ENCODE results near the gene ZNF827.

The ZNF827 gene

DNA sequence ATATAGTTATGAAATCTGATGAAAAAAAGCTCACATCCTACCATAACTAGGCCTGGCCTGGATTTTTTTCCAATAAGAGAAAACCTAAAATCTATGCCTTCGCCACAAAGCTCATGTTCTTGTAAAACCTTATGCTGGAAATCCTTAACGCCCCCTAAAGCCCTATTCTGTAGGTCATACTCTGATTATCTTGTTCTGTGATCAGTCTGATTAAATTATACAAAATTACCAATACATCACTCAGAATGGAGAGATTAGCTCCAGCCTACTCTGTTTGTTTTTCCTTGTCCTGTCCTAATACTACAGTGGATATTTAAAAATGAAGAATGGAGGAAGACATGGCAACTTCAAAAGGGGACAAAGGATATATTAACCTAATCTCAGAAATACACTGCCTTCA lies 7.2 kb downstream of the ZNF827 start:
- no peak for DNase-seq

DNA sequence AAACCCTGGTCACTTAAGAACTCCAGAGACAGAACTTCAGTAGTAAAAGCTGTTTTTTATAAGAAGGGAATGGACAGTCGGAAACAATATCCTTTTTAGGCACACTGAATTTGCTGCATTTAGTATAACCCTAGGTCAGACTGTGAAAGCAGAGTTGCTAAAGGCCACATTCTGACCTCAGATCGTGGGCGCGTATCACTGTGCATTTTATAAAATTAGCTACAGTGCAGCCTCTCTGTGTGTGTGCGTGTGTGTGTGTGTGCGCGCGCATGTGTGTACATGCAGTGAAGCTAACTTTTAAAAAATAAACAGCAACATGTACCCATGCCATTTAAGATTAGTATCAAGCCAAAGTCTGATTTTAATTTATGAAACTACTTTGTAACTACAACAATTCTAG lies 8.0 kb downstream of the ZNF827 start:
- no peak for DNase-seq

DNA sequence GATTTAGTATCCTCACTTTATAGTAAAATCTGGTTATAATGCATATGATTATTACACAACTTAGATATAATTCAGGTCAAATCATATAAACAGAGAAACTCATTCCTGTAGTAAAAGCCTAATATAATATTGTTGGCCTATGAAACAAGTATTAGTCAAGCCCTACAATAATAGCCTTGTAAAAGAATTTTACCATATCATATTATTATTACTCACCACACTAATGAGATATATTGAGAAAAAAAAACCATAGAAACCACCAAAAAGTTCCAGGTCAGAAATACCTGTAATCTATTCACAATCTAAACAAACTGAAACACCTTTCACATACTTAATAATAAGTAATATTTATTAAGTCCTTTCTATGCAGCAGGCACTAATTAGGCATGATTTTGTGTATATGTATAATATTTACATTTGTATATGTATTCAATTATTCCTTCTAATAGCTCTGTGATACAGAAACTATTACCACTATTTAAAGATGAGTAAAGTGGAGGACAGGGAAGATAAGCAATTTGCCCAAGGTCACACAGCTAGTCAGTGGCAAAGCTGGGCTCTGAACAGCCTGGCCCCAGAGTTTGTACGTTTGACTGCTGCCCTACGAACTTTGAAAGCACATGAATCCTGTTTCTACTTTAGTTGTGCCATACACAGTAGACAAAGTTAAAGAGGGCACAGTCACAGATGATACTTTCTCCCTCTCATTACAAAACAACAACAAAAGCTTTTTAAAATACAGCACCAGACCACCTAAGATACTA lies 9.0 kb downstream of the ZNF827 start:
- no peak for DNase-seq

DNA sequence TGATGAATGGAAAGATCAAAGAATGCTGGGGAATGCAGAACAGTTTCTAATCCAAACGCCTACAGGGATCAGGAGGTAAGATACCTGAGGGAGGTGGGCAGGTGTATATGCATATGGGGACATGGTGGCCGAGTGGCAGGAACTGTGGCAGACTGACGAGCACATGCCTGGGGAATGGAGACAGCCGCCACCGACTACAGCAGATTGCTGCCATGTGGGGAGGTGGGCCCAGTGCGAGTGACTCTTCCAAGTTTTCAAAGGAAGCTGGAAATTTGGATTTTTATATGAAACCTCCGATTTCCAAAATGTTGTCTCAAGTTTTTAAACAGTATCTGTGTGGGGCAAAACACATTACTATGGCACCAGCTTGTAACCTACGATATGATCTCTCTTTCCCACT lies 9.9 kb downstream of the ZNF827 start:
- DNase-seq, result no peak

DNA sequence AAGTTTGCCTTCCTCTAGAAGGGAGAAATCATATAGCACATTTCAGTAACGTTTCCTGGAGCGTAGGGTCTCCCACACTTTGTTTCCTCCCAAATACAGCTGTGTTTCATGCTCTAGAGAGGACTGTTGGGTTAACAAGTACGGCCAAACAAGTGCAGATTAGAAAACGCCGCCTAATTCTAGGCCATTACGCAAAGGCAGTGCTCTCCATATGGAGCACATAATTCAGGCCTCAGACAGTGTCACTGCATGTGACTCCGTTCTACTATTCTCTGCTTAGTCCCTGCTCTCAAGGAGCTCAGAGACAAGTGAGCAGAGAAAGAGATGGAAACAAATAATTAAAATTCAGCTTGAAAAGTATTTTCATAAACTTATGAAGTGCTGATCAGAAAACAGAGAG lies 11.6 kb downstream of the ZNF827 start:
- no peak for DNase-seq

DNA sequence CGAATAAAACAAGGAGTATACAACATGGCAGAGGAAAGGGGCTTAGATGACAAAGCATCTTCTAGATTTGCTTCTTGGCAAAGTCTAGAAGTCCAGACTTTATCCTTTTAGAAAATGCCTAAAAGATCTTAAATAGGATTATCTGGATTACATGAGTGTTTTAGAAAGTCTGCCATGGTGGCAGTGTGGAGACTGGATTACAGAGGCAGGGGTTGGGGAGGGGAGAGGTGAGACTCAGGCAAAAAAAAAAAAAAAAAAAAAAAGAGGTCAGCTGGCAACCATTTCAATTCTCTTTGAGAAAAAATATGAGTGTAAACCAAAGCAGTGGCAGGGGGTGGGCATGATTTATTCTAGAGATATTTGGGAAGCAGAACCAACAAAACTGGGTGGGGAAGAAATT lies 17.4 kb downstream of the ZNF827 start:
- DNase-seq, result no peak

DNA sequence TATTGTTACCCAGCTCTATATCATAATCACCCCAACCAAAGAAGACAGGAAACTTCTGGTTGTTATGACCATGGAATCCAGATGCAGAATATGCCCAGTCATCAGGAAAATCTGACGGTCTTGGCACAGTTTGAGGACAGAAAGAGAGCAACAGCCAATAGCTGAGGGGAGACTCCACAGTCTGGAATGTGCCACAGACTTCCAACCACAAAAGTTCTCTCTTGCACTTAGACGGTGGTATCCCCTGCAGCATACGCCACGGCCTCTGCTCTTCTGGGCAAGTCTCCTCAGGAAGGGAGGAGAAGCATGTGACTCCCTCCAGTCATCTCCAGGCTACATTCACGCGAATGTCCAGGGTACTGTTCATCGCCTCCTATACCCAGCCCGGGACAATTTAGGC lies 18.4 kb downstream of the ZNF827 start:
- DNase-seq, result no peak

DNA sequence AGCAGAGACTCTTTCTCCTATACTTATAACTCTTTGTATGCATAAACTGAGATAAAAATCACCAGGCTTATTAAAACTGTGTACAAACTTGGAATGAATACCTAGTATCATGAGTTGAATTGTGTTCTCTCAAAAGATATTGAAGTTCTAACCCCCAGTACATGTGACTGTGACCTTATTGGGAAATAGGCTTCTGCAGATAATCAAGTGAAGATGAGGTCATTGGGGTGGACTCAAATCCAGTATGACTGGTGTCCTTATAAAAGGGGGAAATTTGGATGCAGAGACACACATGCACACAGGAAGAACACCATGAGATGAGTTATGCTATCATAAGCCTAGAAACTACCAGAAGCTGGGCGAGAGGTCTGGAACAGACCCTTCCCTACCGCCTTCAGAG lies 26.2 kb downstream of the ZNF827 start:
- no peak for DNase-seq

DNA sequence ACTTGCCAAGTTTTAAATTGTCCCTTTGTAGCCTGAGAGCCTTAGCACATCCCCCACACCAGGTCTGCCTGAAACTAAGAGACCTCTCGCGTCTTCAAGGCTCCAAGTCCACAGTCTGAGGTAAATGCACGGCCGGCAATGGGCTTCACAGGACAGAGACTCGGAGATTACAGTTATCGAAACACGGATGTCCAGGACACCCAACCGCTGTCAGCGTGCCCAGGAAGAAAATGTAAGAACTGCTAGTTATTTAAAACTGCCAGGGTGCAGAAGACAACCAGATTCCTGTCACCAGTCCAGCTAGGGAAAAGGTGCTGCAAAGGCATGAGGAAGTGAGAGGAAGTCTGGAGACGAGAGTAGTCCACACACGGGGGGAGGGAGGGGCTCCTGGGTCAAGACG lies 28.9 kb downstream of the ZNF827 start:
- no peak for DNase-seq

DNA sequence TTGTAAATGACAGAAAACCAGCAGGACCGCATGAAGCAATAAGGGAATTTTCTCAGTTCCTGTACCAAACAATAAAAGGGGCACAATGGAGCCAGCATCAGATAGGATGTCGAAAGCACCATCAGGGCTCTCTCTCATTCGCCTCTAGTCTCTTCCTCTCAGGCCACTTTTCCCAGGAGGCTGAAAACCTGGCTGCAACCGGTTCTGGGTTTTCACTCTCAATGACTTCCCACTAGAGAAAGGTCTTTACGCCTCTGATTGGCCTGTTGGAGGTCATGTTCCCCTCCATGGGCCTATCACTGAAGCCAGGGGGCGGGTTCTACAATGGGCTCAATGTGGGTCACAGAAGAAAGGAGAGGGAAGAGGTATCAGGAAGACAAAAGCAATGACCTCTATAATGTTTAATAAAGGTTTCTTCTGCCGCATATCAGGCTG lies 29.3 kb downstream of the ZNF827 start:
- peak; percentile 6 for DNase-seq

DNA sequence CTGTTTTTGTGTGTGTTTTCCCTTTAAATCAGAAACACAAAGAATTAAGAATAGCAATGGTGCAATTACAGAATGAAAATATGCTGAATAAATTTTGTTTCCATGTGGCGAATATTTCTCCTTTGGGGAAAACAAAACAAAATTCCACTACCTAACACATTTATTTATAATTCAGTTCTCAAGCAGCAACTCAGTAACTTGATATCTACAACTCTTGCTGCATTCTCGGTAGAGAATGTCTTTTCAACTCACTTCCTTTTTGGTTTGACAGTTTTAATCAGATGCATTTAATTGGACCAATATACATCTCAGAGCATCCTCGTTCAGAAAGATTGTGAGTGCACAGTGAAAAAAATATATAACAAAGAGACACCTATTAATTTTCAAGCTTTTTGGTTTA lies 30.8 kb downstream of the ZNF827 start:
- DNase-seq, result no peak

DNA sequence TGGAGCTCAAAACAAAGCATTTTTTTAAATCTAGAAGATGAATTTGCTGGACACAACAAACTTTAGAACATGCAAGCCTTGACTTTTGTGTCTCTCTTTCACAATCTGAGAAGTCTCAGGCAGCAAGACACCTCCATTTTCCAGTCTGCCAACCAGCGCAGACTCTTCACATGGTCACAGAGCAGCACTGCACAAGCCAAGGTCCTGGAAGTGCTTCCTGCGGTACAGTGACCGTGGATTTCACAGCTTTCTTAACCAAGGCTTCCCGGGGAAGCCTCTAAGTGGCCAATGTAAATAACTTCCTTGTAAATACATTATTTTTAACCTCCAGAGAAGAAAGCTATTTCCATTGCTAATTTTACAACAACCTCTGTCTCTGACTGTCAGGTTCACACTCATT lies 31.2 kb downstream of the ZNF827 start:
- no peak for DNase-seq

DNA sequence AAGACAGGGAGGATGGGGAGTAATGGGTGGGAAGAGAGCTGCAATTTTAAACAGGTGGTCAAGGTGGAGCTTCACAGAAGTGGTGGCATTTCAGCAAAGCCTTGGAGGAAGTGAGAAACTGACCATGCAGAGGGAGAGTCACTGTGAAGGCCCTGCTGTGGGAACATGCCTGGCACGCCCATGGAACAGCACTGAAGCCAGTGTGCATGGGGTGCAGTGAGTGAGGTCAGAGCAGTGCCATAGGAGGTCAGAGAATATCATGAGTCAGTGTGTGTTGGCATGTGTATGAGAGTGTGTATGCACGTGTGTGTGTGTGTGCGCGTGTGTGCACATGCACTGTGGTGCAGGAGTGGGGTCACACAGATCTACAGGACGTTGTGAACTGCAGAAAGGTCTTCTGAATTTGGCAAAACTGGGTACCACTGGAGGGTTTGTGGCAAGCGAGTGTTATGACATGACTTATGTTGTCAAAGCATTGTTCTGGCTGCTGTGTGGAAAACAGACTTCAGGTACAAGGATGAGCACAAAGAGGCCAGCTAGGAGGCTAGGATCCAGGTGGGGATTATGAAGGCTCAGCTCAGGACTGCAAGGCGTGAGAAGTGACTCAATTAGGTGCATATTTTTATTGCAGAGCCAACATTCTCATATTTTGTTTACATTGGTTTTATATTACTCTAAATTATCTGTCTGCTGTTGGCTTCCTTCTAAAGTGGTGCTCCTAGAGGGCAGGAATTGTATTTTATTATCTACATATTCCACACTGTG lies 34.0 kb downstream of the ZNF827 start:
- no peak for DNase-seq

DNA sequence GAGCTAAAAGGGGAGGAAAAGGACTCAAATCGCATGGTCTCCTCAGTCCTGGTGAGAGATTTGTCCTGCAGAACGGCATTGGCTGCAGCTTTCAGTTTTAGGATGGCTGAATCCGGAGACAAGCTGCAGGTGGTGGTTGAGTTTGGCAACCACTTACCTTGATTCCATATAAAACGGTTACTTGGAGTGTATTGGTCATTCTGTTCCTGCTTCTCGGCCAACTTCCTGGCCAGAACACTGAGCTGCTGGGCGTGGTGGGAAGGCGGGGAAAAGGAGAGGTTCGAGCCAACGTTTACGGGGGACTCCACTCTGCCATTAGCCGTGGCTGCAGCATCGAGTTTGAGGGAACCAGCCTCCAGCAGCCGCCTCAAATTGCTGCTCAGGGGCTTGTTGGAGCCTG lies 36.1 kb downstream of the ZNF827 start:
- no peak for DNase-seq

DNA sequence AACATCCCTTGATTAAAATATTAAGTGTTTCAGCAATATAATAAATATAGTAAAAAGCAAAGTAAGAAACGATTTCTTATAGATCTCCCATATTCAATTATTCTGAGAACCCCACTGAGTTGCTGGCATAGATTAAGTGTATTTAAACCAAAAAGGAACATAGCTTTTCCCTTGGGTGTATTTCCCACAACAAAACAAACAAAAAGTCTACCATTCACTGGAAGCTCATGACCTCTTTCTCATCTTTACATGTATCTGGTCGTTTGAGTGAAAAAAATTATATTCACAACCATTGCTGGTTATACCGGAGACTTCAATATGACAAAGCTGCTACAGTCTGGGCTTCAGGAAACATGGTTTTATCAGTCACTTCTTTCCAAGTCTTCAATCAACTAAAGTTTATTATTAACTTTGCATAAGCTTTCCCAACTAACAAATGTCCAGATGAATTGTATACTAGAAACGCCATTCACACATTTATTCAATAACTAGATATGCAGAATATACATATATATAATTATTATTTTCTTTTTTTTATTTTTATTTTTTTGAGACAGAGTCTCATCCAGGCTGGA lies 38.6 kb downstream of the ZNF827 start:
- no peak for DNase-seq

DNA sequence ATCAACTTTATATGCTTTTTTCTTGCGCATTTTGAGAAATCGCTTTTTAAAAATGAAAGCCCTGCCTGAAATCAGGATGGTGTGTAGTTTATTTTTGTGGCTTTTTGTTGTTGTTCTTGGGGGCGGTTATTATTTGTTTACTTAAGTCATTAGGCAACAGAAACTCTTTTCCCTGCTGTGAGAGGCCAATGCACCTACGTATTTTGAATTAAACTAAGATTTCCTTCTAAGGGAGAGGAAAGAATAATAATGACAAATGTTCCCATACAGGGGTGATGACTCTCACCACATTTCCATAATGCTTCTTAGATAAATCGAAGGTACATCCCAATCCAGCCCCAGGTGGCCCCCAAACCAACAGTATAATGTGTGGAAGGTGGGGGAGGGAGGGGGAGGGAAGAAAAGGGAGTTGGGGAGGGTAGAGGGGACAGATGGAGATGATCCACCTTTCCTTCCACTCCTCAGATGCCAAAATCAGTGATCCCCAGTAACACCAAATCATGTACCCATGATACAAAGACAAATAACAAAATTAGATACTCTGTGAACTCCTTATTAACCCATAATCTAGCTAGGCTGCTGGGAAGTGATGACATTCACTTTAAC lies 39.6 kb downstream of the ZNF827 start:
- no peak for DNase-seq

DNA sequence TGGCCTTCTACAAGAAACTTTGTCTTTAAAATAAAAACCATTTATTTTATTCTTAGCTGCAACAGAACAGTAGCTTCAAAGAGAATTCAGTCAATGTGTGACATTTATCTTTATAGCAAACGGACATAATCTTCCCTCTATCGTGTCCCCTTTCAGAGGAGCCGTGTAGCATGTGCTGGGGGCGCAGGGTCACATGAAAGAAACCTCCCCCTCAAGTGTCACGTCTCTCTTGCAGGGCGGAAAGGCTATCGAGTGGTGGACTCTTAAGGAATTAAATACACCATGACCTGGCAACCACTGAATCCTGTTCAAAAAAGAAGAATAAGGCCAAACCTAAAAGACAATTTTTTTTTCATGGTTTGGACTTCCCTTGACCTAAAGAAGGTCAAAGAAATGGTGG lies 40.2 kb downstream of the ZNF827 start:
- DNase-seq, result no peak

DNA sequence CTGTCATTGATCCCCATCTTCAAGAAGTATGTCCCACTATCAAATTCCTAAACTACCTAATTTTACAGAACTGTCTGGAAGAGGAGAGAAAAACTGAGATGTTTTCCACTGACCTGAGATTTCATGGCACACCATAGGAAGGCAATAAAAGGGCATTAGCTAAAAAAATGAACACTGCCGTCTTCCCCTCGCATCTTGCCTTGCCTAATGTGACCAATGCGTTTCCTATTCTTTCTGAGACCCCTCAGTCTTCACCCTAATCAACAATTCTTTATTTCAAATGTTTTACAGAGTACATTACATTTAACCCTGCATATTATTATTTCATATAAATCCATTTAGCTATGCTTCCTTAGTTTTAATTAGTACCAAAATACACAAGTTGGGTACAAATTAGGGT lies 43.6 kb downstream of the ZNF827 start:
- DNase-seq, result no peak

DNA sequence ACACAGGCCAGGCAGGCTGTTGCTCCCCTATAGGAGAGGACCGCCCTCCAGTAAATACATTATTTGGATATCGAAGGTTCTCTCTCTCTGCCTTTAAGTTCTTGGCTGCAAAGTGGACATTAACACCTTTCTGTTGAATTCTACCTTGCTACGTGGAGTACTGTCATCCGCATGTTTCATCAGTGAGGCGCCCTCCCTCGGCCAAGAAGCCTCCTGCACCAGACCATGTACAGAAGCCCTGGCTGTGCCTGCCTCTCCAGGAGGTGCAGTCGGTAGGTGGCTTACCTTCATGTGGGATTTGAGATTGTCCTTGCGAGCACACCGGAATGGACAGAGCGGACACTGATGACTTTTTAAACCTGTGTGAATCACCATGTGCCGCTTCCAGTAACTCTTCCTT lies 46.7 kb downstream of the ZNF827 start:
- no peak for DNase-seq

DNA sequence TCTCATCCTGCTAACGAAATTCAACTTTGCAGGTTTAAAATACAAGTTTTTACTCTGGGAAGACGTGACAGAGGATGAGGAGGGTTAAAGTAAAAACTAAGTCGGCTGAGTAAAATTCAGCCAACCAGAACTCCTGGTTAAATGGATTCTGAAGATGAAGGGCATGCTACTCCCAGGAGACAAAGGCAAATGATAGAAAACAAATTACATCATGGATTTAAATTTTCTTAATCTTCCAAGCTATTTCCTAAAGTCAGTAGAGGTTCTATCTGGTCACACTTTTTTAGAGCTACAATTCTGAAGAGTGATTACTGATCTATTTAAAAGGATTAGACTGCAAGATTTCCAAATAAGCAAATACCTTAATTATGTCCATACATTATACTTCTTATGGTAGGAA lies 47.9 kb downstream of the ZNF827 start:
- no peak for DNase-seq

DNA sequence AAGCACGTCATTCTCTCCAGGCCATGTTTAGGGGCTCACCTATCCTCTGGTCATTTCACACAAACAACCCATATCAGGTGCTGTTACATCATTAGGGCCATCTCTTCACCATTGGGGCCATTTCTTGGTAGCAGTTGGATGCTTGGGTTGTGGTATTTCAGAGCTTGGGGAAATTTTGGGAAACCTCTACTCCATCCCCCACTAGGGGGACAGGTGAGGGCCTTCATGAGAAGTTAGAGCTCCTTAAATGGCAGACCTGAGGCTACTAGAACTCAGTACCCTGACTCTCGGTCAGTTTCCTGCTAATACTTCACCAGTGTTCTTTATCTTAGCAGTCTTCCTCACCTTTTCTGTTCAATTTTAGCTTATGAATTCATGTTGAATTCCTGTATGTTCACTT lies 50.2 kb downstream of the ZNF827 start:
- no peak for DNase-seq

DNA sequence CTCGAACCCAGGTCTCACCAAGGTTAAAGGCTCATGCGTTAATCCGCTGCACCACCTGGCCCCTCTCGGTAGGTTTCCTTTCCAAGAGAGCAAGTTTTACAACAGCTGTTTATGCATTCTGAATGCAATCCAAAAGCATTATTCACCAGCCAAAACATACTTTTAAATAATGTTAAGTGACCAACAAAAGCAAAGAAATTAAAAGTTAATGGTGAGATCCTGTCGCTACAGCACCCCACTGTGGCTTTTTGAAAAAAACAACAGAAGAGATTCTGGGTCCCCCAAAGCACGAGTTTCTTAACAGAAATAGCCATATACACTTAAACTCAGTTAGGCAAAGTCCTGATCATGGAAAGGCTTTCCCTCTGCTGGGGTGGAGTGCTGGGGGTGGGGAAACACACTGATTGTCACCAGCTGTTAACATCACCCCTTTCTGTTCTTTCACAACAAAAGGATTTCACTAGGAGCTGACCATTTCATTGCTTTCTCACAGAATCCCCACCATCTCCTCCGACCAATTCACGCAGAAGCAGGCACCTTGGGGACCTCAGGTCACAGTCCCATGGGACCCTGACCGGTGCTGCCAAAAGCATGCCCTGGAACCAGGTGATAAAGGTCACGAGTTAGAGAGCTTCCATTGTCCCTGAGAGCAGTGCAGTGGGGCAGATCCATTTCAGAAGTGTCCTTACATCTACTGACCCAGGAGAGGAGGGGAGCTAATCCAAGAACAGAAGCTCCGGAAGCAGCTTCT lies 51.2 kb downstream of the ZNF827 start:
- DNase-seq, result no peak

DNA sequence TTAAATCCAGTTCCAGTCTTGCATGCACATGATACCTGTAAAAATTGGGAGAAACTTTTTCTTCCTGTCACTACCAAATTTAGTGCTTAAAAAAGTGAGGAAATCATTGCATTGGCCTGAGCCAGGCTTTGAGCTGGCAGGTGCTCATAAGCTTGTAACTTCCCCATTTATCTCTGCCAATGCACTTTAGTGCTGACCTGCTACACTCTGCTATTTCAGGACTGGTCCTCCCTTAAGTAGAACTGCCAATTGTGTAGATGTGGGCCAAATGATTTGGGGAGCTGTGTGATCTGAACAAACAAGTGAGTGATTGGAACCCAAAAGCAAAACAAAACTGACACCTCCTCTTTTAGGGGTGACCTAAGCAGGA lies 51.8 kb downstream of the ZNF827 start:
- DNase-seq, result no peak
